SK-N-SH (cell line): ENCODE results near the gene ZNRF1. TPM values are rescaled to one million over a fixed set of nuclear protein-coding genes. Genes with fewer than 3 reads are reported as not detected.

Source experiments
- CTCF ChIA-PET: fragments of 300-600, 350-600 bp; formaldehyde crosslinking; extraction: SDS; loops from one replicate; lab custom pipeline; 2021; lab: Yijun Ruan, JAX
- POLR2A ChIA-PET: fragments of 350-600 bp; sonication (Branson Sonifier 250); formaldehyde crosslinking; extraction: SDS; loops from one replicate; lab custom pipeline; 2020; ENCODE audit warnings: antibody characterized with exemption, inconsistent platforms; lab: Yijun Ruan, JAX
- DNase-seq: peaks from one replicate; pipeline ENCODE4 v3.0.0; 2012
- H2AFZ ChIP-seq: fragments of 200-600 bp; sonication (generic); 2 replicates; pipeline ENCODE4 v1.8.1; 2016; ENCODE audit warnings: antibody characterized with exemption, mild to moderate bottlenecking, low read depth
- H3F3A ChIP-seq: fragments of 200-600 bp; sonication (generic); replicated peaks from 2 replicates; pipeline ENCODE3; 2016; ENCODE audit warnings: antibody characterized with exemption, mild to moderate bottlenecking; ENCODE audit not compliant: insufficient read depth
- H3K27ac ChIP-seq, 2 experiments: fragments of 200-500 bp in 1 of 2; fragments of 200-600 bp in 1 of 2; sonication (Bioruptor generic) in 1 of 2; sonication (generic), shearing (Covaris generic) in 1 of 2; 2 replicates each; pipeline versions ENCODE4 v1.5.1 to v1.6.1; 2014 to 2016; ENCODE audit warnings: low read depth in 2 of 2, inconsistent platforms in 1 of 2, low read length in 1 of 2, mild to moderate bottlenecking in 1 of 2, mixed read lengths in 1 of 2
- H3K27me3 ChIP-seq: fragments of 200-600 bp; sonication (generic), shearing (Covaris generic); 2 replicates; pipeline ENCODE4 v1.6.1; 2016; ENCODE audit warnings: mixed run types; ENCODE audit not compliant: insufficient read depth
- H3K36me3 ChIP-seq, 2 experiments: fragments of 200-500 bp in 1 of 2; fragments of 200-600 bp in 1 of 2; sonication (Bioruptor generic) in 1 of 2; sonication (generic) in 1 of 2; replicated peaks in 1 of 2; 2 replicates each; pipeline versions ENCODE3 to v1.5.1; 2014 to 2016; ENCODE audit warnings: low read length in 1 of 2, mild to moderate bottlenecking in 1 of 2; ENCODE audit not compliant: insufficient read depth in 2 of 2, control insufficient read depth in 1 of 2
- H3K4me1 ChIP-seq, 2 experiments: fragments of 200-500 bp in 1 of 2; fragments of 200-600 bp in 1 of 2; sonication (Bioruptor generic) in 1 of 2; sonication (generic), shearing (Covaris generic) in 1 of 2; 2 replicates each; pipeline versions ENCODE4 v1.5.1 to v1.6.1; 2014 to 2016; ENCODE audit warnings: low read depth in 1 of 2, low read length in 1 of 2, mixed run types in 1 of 2; ENCODE audit not compliant: insufficient read depth in 2 of 2, control insufficient read depth in 1 of 2
- H3K4me2 ChIP-seq: fragments of 200-600 bp; sonication (generic), shearing (Covaris generic); 2 replicates; pipeline ENCODE4 v1.6.1; 2017; ENCODE audit warnings: mixed run types
- H3K4me3 ChIP-seq, 2 experiments: fragments of 200-500 bp in 1 of 2; fragments of 200-600 bp in 1 of 2; sonication (Bioruptor generic) in 1 of 2; sonication (generic), shearing (Covaris generic) in 1 of 2; 2 replicates each; pipeline versions ENCODE4 v1.5.1 to v1.8.1; 2014 to 2016; ENCODE audit warnings: low read depth in 2 of 2, inconsistent platforms in 1 of 2, low read length in 1 of 2, mild to moderate bottlenecking in 1 of 2, mixed read lengths in 1 of 2, moderate library complexity in 1 of 2
- H3K79me2 ChIP-seq: fragments of 200-600 bp; sonication (generic); 2 replicates; pipeline ENCODE4 v1.8.1; 2017; ENCODE audit warnings: mild to moderate bottlenecking; ENCODE audit not compliant: insufficient read depth
- H3K9ac ChIP-seq: fragments of 200-600 bp; sonication (generic); 2 replicates; pipeline ENCODE4 v1.6.1; 2017; ENCODE audit warnings: mixed run types
- H3K9me2 ChIP-seq: fragments of 200-600 bp; sonication (generic); 2 replicates; pipeline ENCODE4 v1.6.1; 2017; ENCODE audit warnings: mixed run types
- H3K9me3 ChIP-seq: fragments of 200-600 bp; sonication (generic); 2 replicates; pipeline ENCODE4 v1.6.1; 2017; ENCODE audit warnings: mixed run types, mild to moderate bottlenecking, moderate library complexity
- H4K20me1 ChIP-seq: fragments of 200-600 bp; sonication (generic); 2 replicates; pipeline ENCODE4 v1.6.1; 2017; ENCODE audit warnings: mild to moderate bottlenecking, mixed run types; ENCODE audit not compliant: insufficient read depth
- CHD2 ChIP-seq: fragments of 150-350 bp; IDR thresholded peaks from 2 replicates; pipeline ENCODE4 v1.6.1; 2018; ENCODE audit warnings: low read length; ENCODE audit not compliant: partially characterized antibody
- ELF1 ChIP-seq: IDR thresholded peaks from 2 replicates; pipeline ENCODE4 v1.4.0; 2012
- EP300 ChIP-seq, 2 experiments: IDR thresholded peaks; 2 replicates each; pipeline versions ENCODE4 v1.4.0 to v1.6.1; 2012; ENCODE audit warnings: borderline replicate concordance in 1 of 2, low read depth in 1 of 2, low read length in 1 of 2
- EZH2phosphoT487 ChIP-seq: fragments of 200-600 bp; sonication (generic); IDR thresholded peaks from 2 replicates; pipeline ENCODE4 v1.6.1; 2017; ENCODE audit warnings: low read depth, mixed run types, mild to moderate bottlenecking, antibody characterized with exemption, moderate library complexity, borderline replicate concordance
- FOSL2 ChIP-seq: IDR thresholded peaks from 2 replicates; pipeline ENCODE4 v1.4.0; 2012; ENCODE audit warnings: low read depth, mild to moderate bottlenecking, moderate library complexity, borderline replicate concordance
- GABPA ChIP-seq: IDR thresholded peaks from 2 replicates; pipeline ENCODE4 v1.4.0; 2012; ENCODE audit warnings: low read depth, mild to moderate bottlenecking
- GATA2 ChIP-seq: sonication (generic); formaldehyde crosslinking; IDR thresholded peaks from 2 replicates; pipeline ENCODE4 v1.5.0; 2020; ENCODE audit warnings: mild to moderate bottlenecking, missing genetic modification reagents
- IRF3 ChIP-seq: fragments of 150-350 bp; IDR thresholded peaks from 2 replicates; pipeline ENCODE4 v1.6.1; 2016; ENCODE audit warnings: mild to moderate bottlenecking, low read depth, low read length
- JUND ChIP-seq: IDR thresholded peaks from 2 replicates; pipeline ENCODE4 v1.4.0; 2012
- MAX ChIP-seq: IDR thresholded peaks from 2 replicates; pipeline ENCODE4 v1.4.0; 2012; ENCODE audit warnings: low read depth
- MEF2A ChIP-seq: IDR thresholded peaks from 2 replicates; pipeline ENCODE4 v1.4.0; 2012; ENCODE audit warnings: low read depth, borderline replicate concordance
- NFIC ChIP-seq: IDR thresholded peaks from 2 replicates; pipeline ENCODE4 v1.4.0; 2012; ENCODE audit warnings: borderline replicate concordance
- POLR2AphosphoS5 ChIP-seq: IDR thresholded peaks from 2 replicates; pipeline ENCODE4 v1.6.1; 2012; ENCODE audit warnings: low read depth, low read length
- RAD21 ChIP-seq: IDR thresholded peaks from 2 replicates; pipeline ENCODE4 v1.6.1; 2012; ENCODE audit warnings: mild to moderate bottlenecking, low read length
- REST ChIP-seq: IDR thresholded peaks from 2 replicates; pipeline ENCODE4 v1.6.1; 2012; ENCODE audit warnings: mild to moderate bottlenecking, low read depth, low read length, moderate library complexity
- SIN3A ChIP-seq: IDR thresholded peaks from 2 replicates; pipeline ENCODE4 v1.6.1; 2012; ENCODE audit warnings: low read depth, mild to moderate bottlenecking, low read length, moderate library complexity, borderline replicate concordance
- TAF1 ChIP-seq: IDR thresholded peaks from 2 replicates; pipeline ENCODE4 v1.6.1; 2012; ENCODE audit warnings: low read depth, mild to moderate bottlenecking, low read length, moderate library complexity, borderline replicate concordance
- TEAD4 ChIP-seq: IDR thresholded peaks from 2 replicates; pipeline ENCODE4 v1.4.0; 2012; ENCODE audit warnings: mild to moderate bottlenecking, borderline replicate concordance; ENCODE audit not compliant: insufficient read depth
- USF1 ChIP-seq: IDR thresholded peaks from 2 replicates; pipeline ENCODE4 v1.4.0; 2012; ENCODE audit warnings: low read depth, borderline replicate concordance
- WGBS: methylation state at CpG from one replicate; pipeline ENCODE4 v1.1.6; 2017; ENCODE audit warnings: low lambda C conversion rate; 5-methylcytosine and 5-hydroxymethylcytosine counted together
- polyA plus RNA-seq, 3 experiments: library from polyadenylated mRNA; depleted of rRNA; stranded (reverse); fragments of >200 nt; gene quantifications; 2 replicates each; pipeline ENCODE4 v1.2.3, GENCODE V29; 2012

ZNRF1 gene
- polyA plus RNA-seq, 1 of the 3 experiments (the other 2 are of a cell fraction) = 23.7 TPM

- TF ChIP-seq REST = no peak
- TF ChIP-seq EP300 (IDR thresholded peaks at IDR 0.05; ENCODE audit: borderline replicate concordance in 1 of 2, low read depth in 1 of 2, low read length in 1 of 2) = no peak
- TF ChIP-seq POLR2AphosphoS5 = no peak
- TF ChIP-seq RAD21 = no peak
- 0 out of 2 replicates have a peak, but pooled peaks have one; percentile 16 for TF ChIP-seq GATA2 (CRISPR knock-in tag)
- no peak for TF ChIP-seq SIN3A
Observed at GRCh38 chr16:75053791-75054555, 55.1 kb downstream of the ZNRF1 start (continued).

GRCh38 chr16:75054556-75054947 is 55.7 kb downstream of the ZNRF1 start:
- ChIA-PET CTCF (interaction anchor here (1.0 to 1.1 kb wide), 2 partner anchors 56 to 145 kb away, joined by 3 to 4 read pairs; partner anchors contain the start of gene ZNRF1), POLR2A (no interaction called here)
- no peak for DNase-seq
- H3K9me3 ChIP-seq = no peaks in the 10 kb centered on the region
- peak overlapping the region in 1 of 2 experiments; percentile 68; a peak in 2 of 4 replicates for H3K27ac ChIP-seq
- H3K79me2 ChIP-seq = peaks cover 94% of the 10 kb centered on the region
- H2AFZ ChIP-seq = no peak overlapping the region
- TF ChIP-seq JUND (no peak), TEAD4 (no peak)
- H3K9me2 ChIP-seq = no peaks in the 10 kb centered on the region
- peaks cover 14 to 15% of the 10 kb centered on the region in 2 experiments; a peak in 2 of 4 replicates for H3K4me1 ChIP-seq
- no peaks in the 10 kb centered on the region for H3F3A ChIP-seq
- H3K27me3 ChIP-seq = no peaks in the 10 kb centered on the region
- H3K36me3 ChIP-seq = no peaks in the 10 kb centered on the region
- peaks cover 46% of the 10 kb centered on the region for H4K20me1 ChIP-seq
- 87% methylated on average over 2 of the region's 2 CpGs for WGBS
- no peak overlapping the region for H3K4me3 ChIP-seq
- H3K4me2 ChIP-seq = no peak overlapping the region; the same call in 1 of the 2 replicates
- H3K9ac ChIP-seq = no peak overlapping the region

GRCh38 chr16:75058806-75059205 is 60.0 kb downstream of the ZNRF1 start:
- DNase-seq = no peak
- H4K20me1 ChIP-seq = peaks cover 64% of the 10 kb centered on the region
- H3K36me3 ChIP-seq = peaks cover 0 to 3% of the 10 kb centered on the region in 2 experiments
- H3F3A ChIP-seq = no peaks in the 10 kb centered on the region
- no peaks in the 10 kb centered on the region for H3K9me3 ChIP-seq
- no peak overlapping the region for H2AFZ ChIP-seq
- H3K9me2 ChIP-seq = no peaks in the 10 kb centered on the region
- 96% methylated on average over 4 of the region's 4 CpGs for WGBS
- ChIA-PET CTCF (no interaction called here), POLR2A (no interaction called here)
- no peak overlapping the region for H3K27ac ChIP-seq
- H3K4me3 ChIP-seq = no peak overlapping the region
- no peaks in the 10 kb centered on the region for H3K27me3 ChIP-seq
- peaks cover 94% of the 10 kb centered on the region for H3K79me2 ChIP-seq
- peaks cover 12 to 17% of the 10 kb centered on the region in 2 experiments; a peak in 2 of 4 replicates for H3K4me1 ChIP-seq
- H3K4me2 ChIP-seq = no peak overlapping the region
- H3K9ac ChIP-seq = no peak overlapping the region
- TF ChIP-seq USF1 (no peak), CHD2 (no peak), ELF1 (no peak), GABPA (no peak), MAX (no peak), POLR2AphosphoS5 (no peak), FOSL2 (no peak), RAD21 (no peak), EZH2phosphoT487 (no peak), MEF2A (no peak), TAF1 (no peak), TEAD4 (no peak), GATA2 (CRISPR knock-in tag) (no peak), EP300 (IDR thresholded peaks at IDR 0.05; ENCODE audit: borderline replicate concordance in 1 of 2, low read depth in 1 of 2, low read length in 1 of 2) (no peak), IRF3 (no peak), NFIC (no peak)
